Stomach smooth muscle (tissue), 2 donors: ENCODE measurements around the gene WRNIP1.

Source experiments
- H3K27ac ChIP-seq: one replicate; pipeline ENCODE4 v1.7.0; 2013; ENCODE audit warnings: mild to moderate bottlenecking, low read length, inconsistent platforms
- H3K27me3 ChIP-seq, 2 donors: one replicate each; pipeline ENCODE4 v1.7.0; 2013; ENCODE audit warnings: low read length in 2 of 2; ENCODE audit not compliant: insufficient read depth in 2 of 2, control insufficient read depth in 1 of 2
- H3K36me3 ChIP-seq, 2 donors: one replicate each; pipeline ENCODE4 v1.7.0; 2013; ENCODE audit warnings: low read length in 2 of 2; ENCODE audit not compliant: control insufficient read depth in 2 of 2, insufficient read depth in 2 of 2
- H3K4me1 ChIP-seq: one replicate; pipeline ENCODE4 v1.7.0; 2013; ENCODE audit warnings: low read length; ENCODE audit not compliant: control insufficient read depth, insufficient read depth
- H3K4me3 ChIP-seq, 2 donors: one replicate each; pipeline ENCODE4 v1.7.0; 2013; ENCODE audit warnings: low read length in 2 of 2
- H3K9ac ChIP-seq, 2 donors: one replicate each; pipeline ENCODE4 v1.7.0; 2013; ENCODE audit warnings: low read length in 2 of 2, mild to moderate bottlenecking in 1 of 2
- H3K9me3 ChIP-seq, 2 donors: one replicate each; pipeline ENCODE4 v1.7.0; 2013; ENCODE audit warnings: low read length in 2 of 2; ENCODE audit not compliant: control insufficient read depth in 2 of 2
- donor health status: healthy.
- donor health status: Pancreatic carcinoma.

The WRNIP1 gene

DNA sequence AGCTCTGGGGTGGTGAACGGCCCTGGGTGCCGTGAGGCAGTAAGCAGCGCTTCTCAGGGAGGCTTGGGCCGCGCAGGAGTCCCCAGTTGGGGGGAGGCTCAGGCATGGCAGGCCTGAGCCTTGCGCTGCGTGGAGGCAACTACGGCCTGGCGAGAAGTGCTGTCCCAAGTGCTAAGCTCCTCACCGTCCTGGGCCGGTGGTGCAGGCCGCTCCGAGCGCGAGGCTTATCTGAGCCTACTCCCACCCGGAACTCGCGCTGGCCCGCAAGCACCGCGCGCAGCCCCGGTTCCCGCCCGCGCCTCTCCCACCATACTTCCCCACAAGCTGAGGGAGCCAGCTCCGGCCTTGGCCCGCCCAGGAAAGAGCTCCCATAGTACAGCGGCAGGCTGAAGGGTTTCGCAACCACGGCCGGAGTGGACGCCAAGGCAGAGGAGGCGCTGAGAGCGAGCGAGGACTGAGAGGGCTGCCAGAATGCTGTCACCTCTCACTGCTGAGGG is 1.8 kb upstream of the WRNIP1 start:
- no peak overlapping the region for H3K9ac ChIP-seq
- H3K27me3 ChIP-seq: no peaks in the 10 kb centered on the region
- H3K4me3 ChIP-seq: no peak overlapping the region
- H3K36me3 ChIP-seq: no peaks in the 10 kb centered on the region
- H3K27ac ChIP-seq: no peak overlapping the region
- H3K4me1 ChIP-seq: peaks cover 20% of the 10 kb centered on the region
- no peaks in the 10 kb centered on the region for H3K9me3 ChIP-seq

DNA sequence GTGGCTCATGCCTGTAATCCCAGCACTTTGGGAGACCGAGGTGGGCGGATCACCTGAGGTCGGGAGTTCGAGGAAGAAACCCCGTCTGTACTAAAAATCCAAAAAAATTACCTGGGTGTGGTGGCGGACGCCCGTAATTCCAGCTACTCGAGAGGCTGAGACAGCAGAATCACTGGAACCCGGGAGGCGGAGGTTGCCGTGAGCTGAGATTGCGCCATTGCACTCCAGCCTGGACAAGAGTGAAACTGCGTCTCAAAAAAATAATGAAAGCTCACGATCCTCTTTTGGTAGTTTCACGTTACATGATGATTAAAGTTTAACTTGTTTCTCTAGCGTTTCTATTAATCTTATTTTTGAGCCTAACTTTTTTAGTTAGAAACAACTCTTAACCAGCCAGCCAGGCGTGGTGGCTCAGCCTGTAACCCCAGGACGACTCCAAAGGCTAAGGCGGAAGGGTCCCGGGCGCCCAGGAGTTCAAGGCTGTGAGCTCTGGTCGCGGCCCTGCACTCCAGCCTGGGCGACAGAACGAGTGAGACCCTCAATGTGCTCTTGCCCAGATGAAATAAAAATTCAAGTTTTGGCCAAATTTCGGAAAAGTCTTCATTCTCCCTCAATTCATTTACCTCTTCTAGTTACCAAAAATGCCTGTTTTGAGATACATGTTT is 1.2 kb upstream of the WRNIP1 start:
- peaks cover 22% of the 10 kb centered on the region for H3K4me1 ChIP-seq
- peak overlapping the region; percentile 61 to 81 for H3K4me3 ChIP-seq
- H3K27ac ChIP-seq: peak overlapping the region; percentile 88
- H3K36me3 ChIP-seq: no peaks in the 10 kb centered on the region
- H3K9ac ChIP-seq: peak overlapping the region; percentile 67 to 89
- no peaks in the 10 kb centered on the region for H3K9me3 ChIP-seq
- H3K27me3 ChIP-seq: no peaks in the 10 kb centered on the region

DNA sequence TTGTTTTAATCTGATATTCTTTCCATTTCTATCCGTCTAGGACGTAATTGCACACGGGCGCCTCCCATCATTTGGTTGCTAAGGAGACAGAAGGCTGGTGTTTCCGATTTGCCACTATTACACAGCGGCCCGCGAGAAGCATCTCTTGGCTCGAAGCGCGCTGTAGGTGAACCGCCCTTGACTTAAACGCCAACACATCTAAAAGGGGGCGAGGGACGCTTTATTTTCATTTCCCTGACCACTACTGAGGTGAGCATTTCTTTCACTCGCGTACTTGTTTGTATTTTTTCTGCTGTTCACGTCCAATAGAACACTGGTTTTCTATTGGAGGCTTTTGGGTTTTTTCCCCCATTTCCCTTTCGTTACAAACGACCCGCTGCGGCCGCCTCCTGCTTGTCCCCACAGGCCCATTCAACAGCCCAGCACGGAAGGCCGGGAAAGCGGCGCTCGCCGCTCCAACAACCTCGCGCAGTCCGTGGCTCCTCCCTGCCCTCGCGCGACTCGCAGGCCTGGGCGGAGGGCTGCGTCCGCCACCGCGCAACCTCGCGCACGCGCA is 505 bp upstream of the WRNIP1 start:
- H3K36me3 ChIP-seq: no peaks in the 10 kb centered on the region
- peak overlapping the region; percentile 88 for H3K27ac ChIP-seq
- peak overlapping the region; percentile 61 to 81 for H3K4me3 ChIP-seq
- no peaks in the 10 kb centered on the region for H3K27me3 ChIP-seq
- peak overlapping the region; percentile 67 to 89 for H3K9ac ChIP-seq
- no peaks in the 10 kb centered on the region for H3K9me3 ChIP-seq
- H3K4me1 ChIP-seq: peaks cover 25% of the 10 kb centered on the region

DNA sequence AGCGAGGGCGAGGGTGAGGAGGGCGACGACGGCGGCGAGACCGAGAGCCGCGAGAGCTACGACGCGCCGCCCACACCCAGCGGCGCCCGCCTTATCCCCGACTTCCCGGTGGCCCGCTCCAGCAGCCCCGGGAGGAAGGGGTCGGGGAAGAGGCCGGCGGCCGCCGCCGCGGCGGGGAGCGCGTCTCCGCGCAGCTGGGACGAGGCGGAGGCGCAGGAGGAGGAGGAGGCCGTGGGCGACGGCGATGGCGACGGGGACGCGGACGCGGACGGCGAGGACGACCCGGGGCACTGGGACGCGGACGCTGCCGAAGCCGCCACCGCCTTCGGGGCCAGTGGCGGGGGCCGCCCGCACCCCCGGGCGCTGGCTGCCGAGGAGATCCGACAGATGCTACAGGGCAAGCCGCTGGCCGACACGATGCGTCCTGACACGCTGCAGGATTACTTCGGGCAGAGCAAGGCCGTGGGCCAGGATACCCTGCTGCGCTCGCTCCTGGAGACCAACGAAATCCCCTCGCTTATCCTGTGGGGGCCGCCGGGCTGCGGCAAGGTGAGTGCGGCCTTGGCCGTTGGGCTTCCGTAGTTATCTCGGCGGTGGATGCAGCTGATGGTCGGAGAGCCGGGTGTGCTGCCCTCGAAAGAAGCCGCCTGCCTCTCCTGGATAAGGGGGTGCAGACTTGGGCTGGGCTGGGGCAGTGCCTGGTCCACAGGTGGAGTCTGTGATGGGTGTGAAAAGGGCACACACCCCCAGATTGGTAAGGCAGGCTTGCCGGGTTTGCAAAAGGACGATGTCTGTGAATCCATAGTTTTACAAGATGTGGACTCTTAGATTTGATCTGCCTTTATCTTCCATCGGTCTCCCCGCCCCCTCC is 938 bp downstream of the WRNIP1 start:
- H3K4me1 ChIP-seq: peaks cover 30% of the 10 kb centered on the region
- peak overlapping the region; percentile 84 to 93 for H3K4me3 ChIP-seq

DNA sequence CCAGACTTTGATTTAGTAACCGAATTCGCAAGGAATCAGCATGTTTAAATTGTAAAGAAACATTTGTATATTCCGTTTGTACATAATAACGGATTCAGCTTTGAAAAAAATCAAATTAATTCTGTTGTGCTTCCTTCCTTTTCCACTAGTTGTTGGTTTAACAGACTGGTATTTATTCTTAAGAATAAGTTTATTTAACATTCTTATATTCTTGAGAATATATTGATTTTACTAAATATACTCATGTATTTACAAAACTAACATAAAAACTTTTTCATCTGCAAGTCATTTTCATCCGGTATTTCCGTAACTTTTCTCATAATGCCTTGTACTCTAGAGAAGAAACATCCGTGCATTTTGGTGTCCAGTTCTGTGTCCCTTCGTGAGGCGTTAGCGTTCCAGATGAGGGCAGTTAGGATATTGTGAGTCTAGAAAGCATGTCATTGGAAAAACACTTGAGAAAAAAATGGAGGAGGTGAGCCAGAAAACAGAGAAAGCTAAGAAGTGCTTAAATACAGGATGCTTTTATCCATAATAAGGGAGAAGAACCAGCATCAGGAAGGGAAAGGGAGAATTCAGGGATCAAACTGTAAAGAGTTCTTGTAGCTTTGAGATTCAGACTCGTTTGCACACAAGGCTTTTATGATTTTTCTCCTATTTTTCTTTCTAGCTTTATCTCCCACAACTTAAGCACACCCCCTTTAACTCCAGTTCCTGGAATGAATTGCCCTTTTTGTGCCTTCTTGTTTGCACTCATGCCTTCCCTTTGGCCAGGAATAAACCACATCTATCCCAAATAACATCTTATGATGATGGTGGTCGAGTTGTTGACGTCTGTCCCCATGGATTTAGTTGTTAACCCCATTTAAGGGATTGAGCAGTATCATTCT is 1.8 kb downstream of the WRNIP1 start:
- H3K9me3 ChIP-seq: no peaks in the 10 kb centered on the region
- H3K4me1 ChIP-seq: peaks cover 30% of the 10 kb centered on the region
- H3K27ac ChIP-seq: peak overlapping the region; percentile 70
- peak overlapping the region; percentile 84 to 93 for H3K4me3 ChIP-seq
- peaks cover 0 to 7% of the 10 kb centered on the region in 2 donors for H3K36me3 ChIP-seq
- no peaks in the 10 kb centered on the region for H3K27me3 ChIP-seq
- H3K9ac ChIP-seq: peak overlapping the region; percentile 80 to 81

More for the DNA sequence above, 938 bp downstream of the WRNIP1 start:
- Histone ChIP-seq H3K9me3 (no peaks in the 10 kb centered on the region), H3K9ac (peak overlapping the region; percentile 80 to 81), H3K27ac (peak overlapping the region; percentile 70), H3K27me3 (no peaks in the 10 kb centered on the region), H3K36me3 (peaks cover 0 to 5% of the 10 kb centered on the region in 2 donors)

DNA sequence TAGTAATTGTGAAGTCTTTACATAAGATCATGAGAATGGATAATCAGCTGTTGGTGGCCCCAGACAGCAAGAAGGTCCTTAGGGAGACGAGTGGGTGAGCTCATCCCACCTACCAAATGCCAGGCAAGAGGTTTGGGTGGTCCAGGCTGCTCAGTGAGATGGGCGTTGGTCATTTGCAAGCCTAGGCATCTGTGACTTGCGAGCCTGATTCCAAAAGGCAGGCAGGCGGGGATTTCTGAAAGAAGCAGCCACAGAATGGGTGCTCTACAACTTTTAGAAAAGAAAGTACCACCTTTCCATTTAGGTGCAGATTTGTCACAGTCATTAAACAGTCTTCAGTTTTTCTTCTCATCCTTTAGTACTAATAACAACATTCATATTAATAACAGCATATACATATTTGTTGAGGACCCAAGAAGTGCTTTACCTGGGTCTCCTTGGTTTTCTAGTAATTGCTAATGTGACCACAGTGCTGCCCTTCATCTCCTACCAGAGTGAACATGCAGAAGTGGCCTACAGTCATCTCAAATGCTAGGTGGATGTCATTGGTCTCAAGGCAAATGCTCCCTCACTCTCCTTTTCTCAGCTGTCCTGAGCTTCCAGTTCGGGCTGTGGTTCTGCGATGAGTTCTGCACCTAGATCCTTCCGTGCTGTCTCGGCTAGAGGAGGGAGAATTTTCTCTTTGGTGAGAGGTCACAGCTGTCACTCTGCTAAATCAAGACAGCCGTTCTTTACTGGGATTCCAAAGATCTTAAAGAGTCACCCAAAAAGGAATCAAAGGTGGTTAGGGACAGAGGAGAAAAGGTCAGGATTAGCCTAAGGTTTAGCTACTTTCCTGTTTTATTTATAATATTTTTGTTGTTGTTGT is 2.7 kb downstream of the WRNIP1 start:
- H3K4me1 ChIP-seq: peaks cover 30% of the 10 kb centered on the region
- peak overlapping the region; percentile 60 to 93 for H3K4me3 ChIP-seq
- peaks cover 4 to 7% of the 10 kb centered on the region in 2 donors for H3K36me3 ChIP-seq
- no peaks in the 10 kb centered on the region for H3K9me3 ChIP-seq
- no peak overlapping the region for H3K27ac ChIP-seq
- no peaks in the 10 kb centered on the region for H3K27me3 ChIP-seq
- peak overlapping the region in 1 of 2 donors; percentile 1 for H3K9ac ChIP-seq

DNA sequence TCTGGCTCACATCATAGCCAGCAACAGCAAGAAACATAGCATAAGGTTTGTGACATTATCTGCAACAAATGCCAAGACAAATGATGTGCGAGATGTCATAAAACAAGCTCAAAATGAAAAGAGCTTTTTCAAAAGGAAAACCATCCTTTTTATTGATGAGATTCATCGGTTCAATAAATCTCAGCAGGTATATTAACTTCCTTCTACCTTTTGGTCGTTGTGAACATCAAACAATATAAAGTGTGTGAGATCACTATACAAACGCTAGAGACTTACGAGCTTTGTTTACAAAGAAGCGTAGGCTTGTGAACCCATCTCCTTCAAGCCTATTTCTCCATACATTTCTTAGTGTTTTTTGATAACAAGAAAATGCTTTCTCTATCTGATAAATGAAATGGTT is 3.5 kb downstream of the WRNIP1 start:
- Histone ChIP-seq H3K36me3 (peaks cover 4 to 7% of the 10 kb centered on the region in 2 donors), H3K9ac (peak overlapping the region in 1 of 2 donors; percentile 1), H3K27me3 (no peaks in the 10 kb centered on the region), H3K9me3 (no peaks in the 10 kb centered on the region), H3K4me1 (peaks cover 30% of the 10 kb centered on the region), H3K4me3 (no peak overlapping the region), H3K27ac (no peak overlapping the region)

DNA sequence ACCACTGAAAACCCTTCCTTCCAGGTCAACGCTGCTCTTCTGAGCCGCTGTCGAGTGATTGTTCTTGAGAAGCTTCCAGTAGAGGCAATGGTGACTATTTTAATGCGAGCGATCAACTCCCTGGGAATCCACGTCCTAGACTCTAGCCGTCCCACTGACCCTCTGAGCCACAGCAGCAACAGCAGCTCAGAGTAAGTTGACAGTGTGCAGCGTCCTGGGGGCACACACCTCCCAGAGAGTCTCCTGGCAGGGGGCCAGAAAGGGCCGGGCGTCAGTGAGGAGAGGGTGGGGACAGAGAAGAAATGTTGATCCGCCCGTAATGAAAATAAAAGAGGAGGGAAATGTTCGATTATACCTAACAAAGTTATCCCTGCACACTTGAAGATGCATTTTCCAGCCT is 5.0 kb downstream of the WRNIP1 start:
- Histone ChIP-seq H3K36me3 (peaks cover 10 to 15% of the 10 kb centered on the region in 2 donors), H3K27ac (no peak overlapping the region), H3K9ac (no peak overlapping the region), H3K27me3 (no peaks in the 10 kb centered on the region), H3K4me3 (peak overlapping the region in 1 of 2 donors; percentile 47), H3K9me3 (no peaks in the 10 kb centered on the region), H3K4me1 (peaks cover 27% of the 10 kb centered on the region)

DNA sequence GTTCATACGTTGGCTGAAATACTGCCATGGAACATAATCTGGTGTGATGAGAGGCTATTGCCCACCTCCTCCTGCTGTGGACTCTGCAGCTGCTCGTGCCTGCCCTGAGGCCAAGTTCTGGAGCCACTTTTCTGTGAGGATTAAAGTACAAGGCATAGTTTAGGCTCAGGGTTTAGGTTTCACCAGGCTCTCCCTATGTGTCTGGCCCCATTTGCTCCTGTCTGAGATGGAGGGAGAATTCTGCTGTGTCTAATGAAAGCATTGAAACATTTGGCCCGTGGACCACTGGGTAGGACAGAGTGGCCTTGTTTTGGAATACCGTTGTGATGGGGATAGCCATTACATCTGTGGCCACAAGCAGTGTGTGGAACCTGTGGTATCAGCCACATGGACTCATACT is 5.9 kb downstream of the WRNIP1 start:
- Histone ChIP-seq H3K27me3 (no peaks in the 10 kb centered on the region), H3K36me3 (peaks cover 10 to 15% of the 10 kb centered on the region in 2 donors), H3K4me3 (no peak overlapping the region), H3K9ac (no peak overlapping the region), H3K9me3 (no peaks in the 10 kb centered on the region), H3K4me1 (peaks cover 27% of the 10 kb centered on the region), H3K27ac (no peak overlapping the region)
